ENCODE measurements around the gene TRAF2.

The TRAF2 gene

GRCh38 chr9:136899196-136899595, 12.9 kb downstream of the TRAF2 start:
- H3K36me3 ChIP-seq (ENCODE audit: insufficient read depth, low read depth, low read length), result peaks cover 43% of the 10 kb centered on the region
- H3K9me3 ChIP-seq (ENCODE audit: insufficient read depth, low read depth, low read length), result no peaks in the 10 kb centered on the region
- no peak overlapping the region; the same call in 1 of the 2 replicates for H3K9ac ChIP-seq (ENCODE audit: low read depth, low read length)
- H3K27ac ChIP-seq (ENCODE audit: low read length), result no peak overlapping the region
- no peak overlapping the region for H3K4me3 ChIP-seq (ENCODE audit: low read length)
- no peaks in the 10 kb centered on the region for H3K27me3 ChIP-seq (ENCODE audit: insufficient read depth, low read length)
- no peaks in the 10 kb centered on the region for H3K4me1 ChIP-seq (ENCODE audit: insufficient read depth, low read length)

GRCh38 chr9:136900556-136900955, 14.2 kb downstream of the TRAF2 start:
- Histone ChIP-seq H3K36me3 (ENCODE audit: insufficient read depth, low read depth, low read length) (peaks cover 52% of the 10 kb centered on the region), H3K9me3 (ENCODE audit: insufficient read depth, low read depth, low read length) (no peaks in the 10 kb centered on the region), H3K27ac (ENCODE audit: low read length) (no peak overlapping the region), H3K4me1 (ENCODE audit: insufficient read depth, low read length) (no peaks in the 10 kb centered on the region), H3K4me3 (ENCODE audit: low read length) (no peak overlapping the region), H3K9ac (ENCODE audit: low read depth, low read length) (no peak overlapping the region), H3K27me3 (ENCODE audit: insufficient read depth, low read length) (no peaks in the 10 kb centered on the region)

- H3K27me3 ChIP-seq (ENCODE audit: insufficient read depth, low read length), result no peaks in the 10 kb centered on the region
- H3K9ac ChIP-seq (ENCODE audit: low read depth, low read length), result no peak overlapping the region
- no peak overlapping the region for H3K4me3 ChIP-seq (ENCODE audit: low read length)
- H3K4me1 ChIP-seq (ENCODE audit: insufficient read depth, low read length), result no peaks in the 10 kb centered on the region
- H3K9me3 ChIP-seq (ENCODE audit: insufficient read depth, low read depth, low read length), result no peaks in the 10 kb centered on the region
- peaks cover 53% of the 10 kb centered on the region for H3K36me3 ChIP-seq (ENCODE audit: insufficient read depth, low read depth, low read length)
- H3K27ac ChIP-seq (ENCODE audit: low read length), result no peak overlapping the region
These were observed 14.7 kb downstream of the TRAF2 start for GRCh38 chr9:136900988-136901515.

DNA sequence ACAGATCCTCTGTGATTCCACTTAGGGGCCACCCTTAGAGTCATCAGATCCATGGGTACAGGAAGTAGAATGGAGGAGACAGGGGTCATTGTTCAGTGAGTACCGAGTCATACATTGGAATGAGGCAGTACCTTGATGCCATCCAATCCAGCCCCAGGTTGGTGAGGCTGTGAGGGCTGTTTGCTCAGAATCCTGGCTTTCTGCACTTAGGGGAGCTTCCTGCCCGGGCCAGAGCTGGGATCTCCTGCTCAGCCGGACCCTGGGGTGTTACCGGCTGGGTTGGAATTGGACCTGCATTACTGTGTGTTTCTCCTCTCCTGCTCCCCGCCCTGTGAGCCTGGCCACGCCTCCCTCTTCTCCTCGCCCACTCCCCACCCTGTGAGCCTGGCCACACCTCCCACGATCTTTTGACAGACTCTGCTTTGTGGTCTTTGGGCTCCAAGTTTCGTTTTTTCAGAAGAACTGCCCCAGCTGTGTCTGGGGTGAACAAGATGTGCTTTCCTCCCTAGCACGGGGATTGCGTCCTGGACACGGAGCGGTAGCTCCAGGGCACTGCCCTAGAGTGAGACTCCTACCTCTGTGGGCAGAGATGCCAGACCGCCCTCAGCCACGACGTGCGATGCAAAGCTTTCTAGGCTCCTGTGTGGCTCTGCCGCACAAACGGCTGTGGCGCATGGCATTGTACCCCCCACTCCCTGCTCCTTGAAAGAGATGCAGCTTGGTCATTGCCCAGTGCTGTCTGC, 15.4 kb downstream of the TRAF2 start:
- Histone ChIP-seq H3K9ac (ENCODE audit: low read depth, low read length) (no peak overlapping the region), H3K27ac (ENCODE audit: low read length) (no peak overlapping the region), H3K36me3 (ENCODE audit: insufficient read depth, low read depth, low read length) (peaks cover 59% of the 10 kb centered on the region), H3K4me1 (ENCODE audit: insufficient read depth, low read length) (no peaks in the 10 kb centered on the region), H3K27me3 (ENCODE audit: insufficient read depth, low read length) (no peaks in the 10 kb centered on the region), H3K9me3 (ENCODE audit: insufficient read depth, low read depth, low read length) (no peaks in the 10 kb centered on the region), H3K4me3 (ENCODE audit: low read length) (no peak overlapping the region)

DNA sequence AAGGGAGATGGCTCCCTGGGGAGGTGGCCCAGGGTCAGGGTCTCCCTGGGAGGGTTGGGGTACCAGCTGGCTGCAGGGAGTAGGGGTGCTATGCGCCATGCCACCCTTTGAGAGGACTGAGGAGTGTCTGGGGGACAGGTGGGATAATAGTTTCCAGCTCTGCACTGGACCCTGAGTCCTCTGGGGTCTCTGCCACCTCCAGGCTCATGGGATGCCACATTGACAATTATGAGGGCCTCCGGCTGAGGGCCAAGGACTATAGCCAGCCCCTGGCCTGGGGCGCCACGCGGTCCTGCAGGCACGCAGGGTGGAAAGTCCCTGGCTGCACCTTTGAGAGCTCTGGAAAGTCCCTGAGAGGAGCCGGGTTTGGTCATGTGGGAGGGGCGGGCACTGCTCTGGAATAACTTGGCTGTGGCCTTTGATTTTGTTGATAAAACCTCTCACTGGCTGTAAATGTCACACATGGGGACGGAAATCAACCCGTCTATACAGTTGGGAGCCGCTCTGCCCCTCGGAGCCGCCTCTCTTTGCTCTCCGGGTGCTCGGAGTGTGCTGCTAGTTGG, 16.0 kb downstream of the TRAF2 start:
- Histone ChIP-seq H3K9me3 (ENCODE audit: insufficient read depth, low read depth, low read length) (no peaks in the 10 kb centered on the region), H3K9ac (ENCODE audit: low read depth, low read length) (no peak overlapping the region), H3K27ac (ENCODE audit: low read length) (no peak overlapping the region), H3K27me3 (ENCODE audit: insufficient read depth, low read length) (no peaks in the 10 kb centered on the region), H3K4me1 (ENCODE audit: insufficient read depth, low read length) (no peaks in the 10 kb centered on the region), H3K36me3 (ENCODE audit: insufficient read depth, low read depth, low read length) (peaks cover 65% of the 10 kb centered on the region), H3K4me3 (ENCODE audit: low read length) (no peak overlapping the region)

- H3K27ac ChIP-seq (ENCODE audit: low read length), result no peak overlapping the region
- H3K27me3 ChIP-seq (ENCODE audit: insufficient read depth, low read length), result no peaks in the 10 kb centered on the region
- no peaks in the 10 kb centered on the region for H3K9me3 ChIP-seq (ENCODE audit: insufficient read depth, low read depth, low read length)
- peaks cover 73% of the 10 kb centered on the region for H3K36me3 ChIP-seq (ENCODE audit: insufficient read depth, low read depth, low read length)
- no peak overlapping the region for H3K9ac ChIP-seq (ENCODE audit: low read depth, low read length)
- no peaks in the 10 kb centered on the region for H3K4me1 ChIP-seq (ENCODE audit: insufficient read depth, low read length)
- H3K4me3 ChIP-seq (ENCODE audit: low read length), result no peak overlapping the region
These were observed 16.8 kb downstream of the TRAF2 start for GRCh38 chr9:136903041-136903554.

DNA sequence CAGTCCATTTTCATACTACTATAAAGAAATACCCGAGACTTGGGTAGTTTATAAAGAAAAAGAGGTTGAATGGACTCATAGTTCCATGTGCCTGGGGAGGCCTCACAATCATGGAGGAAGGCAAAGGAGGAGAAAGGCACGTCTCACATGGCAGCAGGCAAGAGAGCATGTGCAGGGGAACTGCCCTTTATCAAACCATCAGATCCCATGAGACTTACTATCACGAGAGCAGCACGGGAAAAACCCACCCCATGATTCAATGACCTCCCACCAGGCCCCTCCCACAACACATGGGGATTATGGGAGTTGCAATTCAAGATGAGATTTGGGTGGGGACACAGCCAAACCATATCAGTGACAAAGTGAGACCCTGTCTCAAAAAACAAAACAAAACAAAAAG, 19.9 kb downstream of the TRAF2 start:
- H3K9me3 ChIP-seq (ENCODE audit: insufficient read depth, low read depth, low read length), result no peaks in the 10 kb centered on the region
- no peak overlapping the region for H3K27ac ChIP-seq (ENCODE audit: low read length)
- H3K36me3 ChIP-seq (ENCODE audit: insufficient read depth, low read depth, low read length), result peaks cover 73% of the 10 kb centered on the region

DNA sequence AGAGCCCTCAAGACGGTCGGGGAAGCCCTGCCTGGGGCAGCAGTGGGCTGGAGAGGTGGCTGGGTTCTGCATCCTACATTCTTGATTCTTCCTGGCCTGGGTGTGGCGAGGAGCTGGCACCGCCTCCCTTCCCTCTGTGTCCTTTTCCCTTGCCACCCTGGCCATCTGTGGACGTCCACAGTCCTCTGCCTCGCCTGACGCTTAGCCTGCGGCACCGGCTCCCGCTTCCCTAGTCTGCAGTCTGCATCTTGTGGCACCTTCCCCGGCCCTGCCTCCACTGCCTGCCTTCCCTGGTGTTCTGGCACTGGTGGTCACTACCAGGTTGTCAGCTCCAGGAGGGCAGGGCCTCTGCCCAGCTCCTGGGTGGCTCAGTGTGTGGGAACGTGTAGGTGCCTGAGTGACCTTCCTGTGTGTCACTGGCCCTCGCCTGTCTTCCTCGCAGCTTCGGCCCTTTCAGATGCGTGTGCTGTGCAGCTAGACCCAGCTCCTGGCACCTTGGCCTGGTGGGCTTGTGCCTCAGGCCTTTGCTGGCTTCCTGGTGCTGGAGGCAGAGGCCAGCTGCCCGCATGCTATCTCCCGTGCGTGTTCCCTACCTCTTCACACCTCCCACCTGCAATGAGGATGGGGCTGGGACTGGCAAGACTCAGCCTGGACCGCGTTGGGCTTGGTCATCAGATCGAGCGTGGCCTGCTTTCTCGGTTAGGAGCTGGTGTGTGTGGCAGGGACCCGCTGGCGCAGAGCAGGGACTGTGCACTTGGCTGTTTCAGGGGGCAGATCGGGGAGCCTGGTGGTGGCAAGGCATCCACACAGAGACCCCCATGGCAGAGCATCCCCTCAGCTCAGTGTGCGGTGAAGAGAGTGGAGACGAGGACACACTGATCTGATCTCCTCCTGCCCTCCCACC, 20.9 kb downstream of the TRAF2 start:
- Histone ChIP-seq H3K27me3 (ENCODE audit: insufficient read depth, low read length) (no peaks in the 10 kb centered on the region), H3K4me3 (ENCODE audit: low read length) (no peak overlapping the region), H3K27ac (ENCODE audit: low read length) (no peak overlapping the region), H3K9me3 (ENCODE audit: insufficient read depth, low read depth, low read length) (no peaks in the 10 kb centered on the region), H3K9ac (ENCODE audit: low read depth, low read length) (no peak overlapping the region), H3K36me3 (ENCODE audit: insufficient read depth, low read depth, low read length) (peaks cover 66% of the 10 kb centered on the region), H3K4me1 (ENCODE audit: insufficient read depth, low read length) (no peaks in the 10 kb centered on the region)

More for the DNA sequence above, 19.9 kb downstream of the TRAF2 start:
- Histone ChIP-seq H3K27me3 (ENCODE audit: insufficient read depth, low read length) (no peaks in the 10 kb centered on the region), H3K4me3 (ENCODE audit: low read length) (no peak overlapping the region), H3K9ac (ENCODE audit: low read depth, low read length) (no peak overlapping the region), H3K4me1 (ENCODE audit: insufficient read depth, low read length) (no peaks in the 10 kb centered on the region)

DNA sequence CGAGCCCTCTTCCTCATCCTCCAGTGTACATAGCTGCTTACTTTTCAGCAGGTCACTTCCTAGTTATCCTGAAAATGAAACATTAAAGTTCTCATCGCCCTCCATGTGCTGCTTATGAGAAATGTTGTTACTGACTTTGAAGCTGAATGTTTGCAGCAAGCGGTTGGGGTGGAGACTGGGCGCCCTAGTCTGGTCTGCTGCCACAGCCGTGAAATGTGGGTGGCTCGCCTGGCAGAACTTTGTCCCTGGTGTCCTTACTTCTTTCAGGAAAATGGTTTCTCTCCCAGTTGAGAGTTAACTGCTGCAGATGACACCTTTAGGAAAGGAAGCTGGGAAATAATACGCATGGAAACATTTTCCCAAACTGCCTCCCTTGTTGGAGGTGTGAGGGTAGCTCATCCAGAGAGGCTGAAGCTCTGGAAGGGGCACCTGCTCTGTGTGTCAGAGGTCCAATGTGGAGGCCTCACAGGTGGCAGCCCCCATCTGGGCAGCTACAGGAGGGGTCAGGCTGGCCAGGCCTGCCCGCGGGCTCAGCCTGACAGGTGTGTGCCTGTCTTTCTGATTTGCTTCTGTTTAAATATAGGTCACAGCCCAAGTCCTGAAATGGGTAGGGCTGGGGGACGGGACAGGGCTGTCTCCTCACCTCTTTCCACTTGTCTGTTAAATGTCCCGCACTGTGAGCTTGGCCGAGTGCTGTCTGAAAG, 24.0 kb downstream of the TRAF2 start:
- H3K36me3 ChIP-seq (ENCODE audit: insufficient read depth, low read depth, low read length), result peaks cover 71% of the 10 kb centered on the region
- no peak overlapping the region for H3K9ac ChIP-seq (ENCODE audit: low read depth, low read length)
- H3K4me3 ChIP-seq (ENCODE audit: low read length), result no peak overlapping the region
- H3K27me3 ChIP-seq (ENCODE audit: insufficient read depth, low read length), result no peaks in the 10 kb centered on the region
- no peaks in the 10 kb centered on the region for H3K9me3 ChIP-seq (ENCODE audit: insufficient read depth, low read depth, low read length)
- H3K27ac ChIP-seq (ENCODE audit: low read length), result no peak overlapping the region
- H3K4me1 ChIP-seq (ENCODE audit: insufficient read depth, low read length), result no peaks in the 10 kb centered on the region

DNA sequence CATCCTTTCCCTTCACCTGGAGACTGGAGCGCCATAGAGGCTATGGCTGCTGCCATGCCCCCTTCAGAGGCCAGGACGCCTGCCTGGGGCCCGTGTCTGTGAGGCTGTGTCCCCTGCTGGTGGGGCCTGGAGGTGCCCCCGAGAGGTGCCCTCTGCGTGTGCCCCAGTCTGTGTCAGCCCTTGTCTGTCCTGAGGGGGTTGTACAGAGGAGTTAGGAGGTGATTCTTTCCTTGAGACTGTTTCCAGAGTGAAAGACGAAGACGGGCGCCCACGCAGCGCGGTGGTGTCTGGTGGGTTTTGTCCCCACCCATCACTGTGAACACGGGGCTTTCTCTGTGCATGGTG, 24.6 kb downstream of the TRAF2 start:
- H3K27ac ChIP-seq (ENCODE audit: low read length), result no peak overlapping the region

More for the DNA sequence above, 24.6 kb downstream of the TRAF2 start:
- Histone ChIP-seq H3K4me1 (ENCODE audit: insufficient read depth, low read length) (no peaks in the 10 kb centered on the region), H3K27me3 (ENCODE audit: insufficient read depth, low read length) (no peaks in the 10 kb centered on the region), H3K36me3 (ENCODE audit: insufficient read depth, low read depth, low read length) (peaks cover 74% of the 10 kb centered on the region), H3K4me3 (ENCODE audit: low read length) (no peak overlapping the region), H3K9me3 (ENCODE audit: insufficient read depth, low read depth, low read length) (no peaks in the 10 kb centered on the region), H3K9ac (ENCODE audit: low read depth, low read length) (no peak overlapping the region)

Data from iPS-20b (cell line).